NOMO-1 treated with dmso at 0.1 percent for 144 hours (cell line): ENCODE results near the gene CNOT3.
"Not testable (repeated sequence)": the region's sequence is repeated elsewhere in the genome, so short reads cannot be mapped to it uniquely, and the experiment has no call there.

Source experiments
- DNase-seq: peaks from one replicate; lab custom pipeline; 2025; ENCODE audit not compliant: unreplicated experiment; lab: John Stamatoyannopoulos, UW

Gene CNOT3

DNA sequence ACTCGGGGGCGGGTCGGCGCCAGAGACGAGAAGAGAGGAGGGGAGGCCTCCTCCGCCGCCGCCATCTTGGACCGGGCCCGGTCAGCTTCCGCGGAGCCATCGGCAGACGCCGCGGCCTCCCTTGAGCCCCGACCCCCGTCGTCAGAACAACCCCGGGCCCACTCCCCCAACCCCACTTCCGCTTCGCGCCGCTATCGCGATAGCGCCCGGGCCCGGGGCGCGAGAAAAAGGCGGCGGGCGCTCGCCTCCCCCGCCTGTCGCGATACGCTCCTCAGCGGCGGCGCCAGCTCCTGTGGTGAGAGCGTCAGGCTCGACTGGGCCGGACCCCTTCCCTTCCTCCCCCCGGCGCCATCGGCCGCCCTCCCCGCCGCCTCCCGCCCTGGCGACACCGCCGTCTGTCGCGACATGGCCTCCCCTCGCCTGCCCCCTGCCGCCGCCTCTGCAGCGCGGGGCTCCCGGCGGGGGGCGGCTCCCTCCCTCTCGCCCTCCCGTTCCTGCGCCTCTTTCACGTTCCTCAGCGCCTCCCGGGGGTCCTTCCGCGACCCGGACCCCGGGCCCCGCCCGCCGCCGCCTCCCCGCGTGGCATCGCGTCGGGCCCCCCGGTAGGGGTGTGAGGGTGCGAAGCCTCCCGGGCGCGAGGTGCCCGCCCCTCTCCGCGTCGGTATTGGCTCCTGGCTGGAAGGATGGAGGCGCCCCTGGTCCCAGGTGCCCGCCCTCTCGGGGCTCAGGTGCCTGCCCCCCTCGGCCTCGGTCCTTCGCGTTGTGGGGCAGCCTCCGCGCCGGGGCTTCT is at the start of gene CNOT3:
CNOT3 (plus strand) TSS at position 64 of the 790 bp plus-strand sequence. CDS start 5,217 bp downstream, outside the sequence.
- no peak for DNase-seq

DNA sequence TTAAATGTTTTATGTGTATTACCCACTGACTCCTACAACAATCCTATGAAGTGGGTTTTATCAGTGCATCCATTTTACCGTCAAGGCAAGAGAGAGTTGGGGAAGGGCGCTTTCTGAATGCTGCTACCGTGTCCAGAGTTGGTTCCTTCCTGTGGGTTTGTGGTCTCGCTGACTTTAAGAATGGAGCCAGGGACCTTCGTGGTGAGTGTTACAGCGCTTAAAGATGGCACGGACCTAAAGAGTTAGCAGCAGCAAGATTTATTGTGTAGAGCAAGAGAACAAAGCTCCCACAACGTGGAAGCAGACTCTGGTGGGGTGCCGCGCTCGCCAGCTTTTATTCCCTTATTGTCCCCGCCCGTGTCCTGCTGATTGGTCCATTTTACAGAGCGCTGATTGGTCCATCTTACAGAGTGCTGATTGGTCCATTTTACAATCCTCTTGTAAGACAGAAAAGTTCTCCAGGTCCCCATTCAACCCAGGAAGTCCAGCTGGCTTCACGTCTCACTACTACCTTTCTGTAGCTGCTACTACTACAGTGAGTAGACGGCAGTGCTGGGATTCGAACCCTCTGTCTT is 43.0 kb upstream of the CNOT3 start:
- no peak for DNase-seq

DNA sequence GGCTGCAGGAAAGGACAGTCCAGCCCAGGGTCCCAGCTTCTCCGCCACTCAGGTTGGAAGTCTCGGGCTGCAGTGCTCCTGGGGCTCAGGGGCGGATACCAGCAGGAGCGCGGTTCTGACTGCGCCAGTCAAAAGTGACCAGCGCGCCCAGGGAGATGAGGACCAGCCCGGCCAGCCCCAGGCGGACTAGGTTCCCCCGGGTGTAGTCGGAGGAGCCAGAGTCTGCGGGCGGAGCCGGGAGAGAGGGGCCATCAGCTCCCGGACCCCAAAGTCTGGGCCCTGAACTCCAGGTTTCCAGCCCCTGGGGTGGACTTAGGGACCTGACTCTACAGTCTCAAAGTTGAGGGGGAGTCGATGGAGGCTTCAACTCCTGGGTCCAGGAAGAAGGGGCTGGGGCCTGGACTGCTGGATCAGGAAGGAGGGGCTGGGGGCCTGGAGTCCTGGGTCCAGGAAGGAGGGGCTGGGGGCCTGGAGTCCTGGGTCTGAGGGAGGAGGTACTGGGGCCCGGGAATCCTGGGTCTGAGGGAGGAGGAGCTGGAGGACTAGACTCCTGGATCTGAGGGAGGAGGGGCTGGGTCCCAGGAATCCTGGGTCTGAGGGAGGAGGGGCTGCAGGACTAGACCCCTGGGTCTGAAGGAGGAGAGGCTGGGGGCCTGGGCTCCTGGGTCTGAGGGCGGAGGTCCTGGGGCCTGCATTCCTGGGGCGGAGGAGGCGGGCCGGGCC is 42.3 kb upstream of the CNOT3 start:
- DNase-seq = no peak

DNA sequence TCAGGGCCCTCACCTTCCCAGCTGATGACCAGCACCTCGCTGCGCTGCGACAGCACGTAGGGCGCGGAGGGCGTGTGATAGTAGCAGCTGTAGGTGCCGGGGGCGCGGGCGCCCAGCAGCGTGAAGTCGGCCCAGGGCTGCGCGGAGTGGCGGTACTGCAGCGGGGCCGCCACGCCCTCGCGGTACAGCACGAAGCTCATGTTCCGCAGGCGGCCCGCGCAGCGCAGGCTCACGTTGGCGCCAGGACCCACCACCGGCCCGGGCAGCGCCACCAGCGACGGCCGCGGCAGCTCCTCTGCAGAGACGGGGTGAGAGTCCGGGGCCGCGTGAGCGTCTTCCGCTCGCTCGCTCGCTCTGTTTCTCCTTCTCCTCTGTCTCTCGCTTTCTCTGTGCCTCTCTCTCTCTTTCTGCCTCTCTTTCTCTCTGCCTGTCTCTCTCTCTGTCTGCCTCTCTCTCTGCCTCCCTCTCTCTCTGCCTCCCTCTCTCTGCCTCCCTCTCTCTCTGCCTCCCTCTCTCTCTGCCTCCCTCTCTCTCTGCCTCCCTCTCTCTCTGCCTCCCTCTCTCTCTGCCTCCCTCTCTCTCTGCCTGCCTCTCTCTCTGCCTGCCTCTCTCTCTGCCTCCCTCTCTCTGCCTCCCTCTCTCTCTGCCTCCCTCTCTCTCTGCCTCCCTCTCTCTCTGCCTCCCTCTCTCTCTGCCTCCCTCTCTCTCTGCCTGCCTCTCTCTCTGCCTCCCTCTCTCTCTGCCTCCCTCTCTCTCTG is 41.5 kb upstream of the CNOT3 start:
- DNase-seq = peak; percentile 48

DNA sequence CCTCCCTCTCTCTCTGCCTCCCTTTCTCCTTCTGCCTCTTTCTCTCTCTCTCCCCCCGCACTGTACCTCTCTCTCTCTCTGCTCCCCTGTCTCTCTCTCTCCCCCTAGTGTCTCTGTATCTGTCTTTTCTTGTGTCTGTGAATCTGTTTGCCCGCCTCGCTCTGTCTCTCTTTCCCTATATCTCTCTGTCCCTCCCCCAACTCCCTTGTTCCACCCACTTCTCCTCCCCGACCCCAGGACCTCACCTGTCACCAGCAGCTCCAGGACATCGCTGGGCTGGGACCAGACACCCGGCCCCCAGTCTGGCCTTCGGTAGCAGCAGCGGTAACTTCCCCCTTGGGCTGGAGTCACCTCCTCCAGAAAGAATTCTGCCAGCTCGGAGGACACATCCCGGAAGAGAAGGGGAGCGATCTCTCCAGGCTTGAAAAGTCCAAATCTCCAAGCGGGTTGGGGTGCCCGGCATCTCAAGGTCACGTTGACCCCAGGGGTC is 40.9 kb upstream of the CNOT3 start:
- DNase-seq = peak; percentile 55

DNA sequence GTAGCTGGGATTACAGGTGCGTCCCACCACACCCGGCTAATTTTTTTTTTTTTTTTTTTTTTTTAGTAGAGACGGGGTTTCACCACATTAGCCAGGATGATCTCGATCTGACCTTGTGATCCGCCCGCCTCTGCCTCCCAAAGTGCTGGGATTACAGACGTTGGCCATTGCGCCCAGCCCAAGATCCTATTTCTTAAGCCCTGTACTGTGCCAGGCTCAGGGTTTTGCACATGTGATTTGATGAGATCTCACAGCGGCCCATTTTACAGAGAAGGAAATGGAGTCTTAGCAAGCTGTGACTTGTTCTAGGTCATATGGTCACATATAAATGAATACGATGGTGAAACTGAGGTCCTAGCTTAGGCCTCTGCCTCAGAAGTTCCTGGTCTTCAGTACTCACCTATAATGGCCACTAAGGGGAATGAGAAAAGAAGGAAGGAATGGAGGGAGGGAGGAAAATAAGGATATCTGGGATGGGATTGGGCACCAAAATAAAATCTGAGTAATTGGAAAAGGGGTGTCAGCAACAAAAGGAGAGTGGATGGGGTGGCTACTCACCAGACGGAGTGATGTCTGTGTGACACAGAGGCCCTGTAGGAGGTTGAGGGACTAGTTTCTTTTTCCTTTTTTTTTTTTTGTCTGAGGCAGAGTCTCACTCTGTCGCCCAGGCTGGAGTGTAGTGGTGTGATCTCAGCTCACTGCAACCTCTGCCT is 38.2 kb upstream of the CNOT3 start:
- no peak for DNase-seq

DNA sequence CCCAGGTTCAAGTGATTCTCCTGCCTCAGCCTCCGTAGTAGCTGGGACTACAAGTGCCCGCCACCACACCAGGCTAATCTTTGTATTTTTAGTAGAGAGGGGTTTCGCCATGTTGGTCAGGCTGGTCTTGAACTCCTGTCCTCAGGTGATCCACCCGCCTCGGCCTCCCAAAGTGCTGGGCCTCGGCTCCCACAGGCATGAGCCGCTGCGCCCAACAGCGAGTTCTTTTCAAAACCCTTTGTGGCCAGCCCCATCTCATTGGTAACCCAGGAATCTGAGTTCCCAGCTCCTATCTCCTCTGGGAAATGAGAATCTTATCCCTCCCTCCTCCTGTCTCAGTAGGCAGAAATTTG is 37.7 kb upstream of the CNOT3 start:
- not testable (repeated sequence) for DNase-seq

DNA sequence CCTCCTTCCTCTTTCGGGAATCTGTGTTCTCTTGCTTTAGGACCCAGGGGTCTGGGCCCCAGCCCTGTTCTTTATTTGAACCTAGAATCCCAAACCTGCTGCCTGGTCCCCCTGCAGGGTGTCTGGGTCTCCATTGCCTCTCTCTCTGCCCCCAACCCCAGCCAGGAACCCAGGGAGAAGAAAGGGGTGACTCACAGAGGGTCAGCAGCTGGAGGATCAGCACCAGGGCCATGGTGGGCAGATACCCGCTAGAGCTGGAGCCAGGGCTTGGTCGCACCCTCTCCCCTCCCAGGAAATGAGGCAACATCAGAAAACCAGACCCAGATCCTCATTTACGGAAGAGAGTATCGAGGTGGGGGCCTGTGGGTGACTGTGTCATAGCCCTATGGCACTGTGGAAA is 37.0 kb upstream of the CNOT3 start, which contains the start of gene OSCAR:
OSCAR (minus strand) TSS at position 243 of the 400 bp plus-strand sequence; CDS start at position 232, 11 bp downstream.
- no peak for DNase-seq

DNA sequence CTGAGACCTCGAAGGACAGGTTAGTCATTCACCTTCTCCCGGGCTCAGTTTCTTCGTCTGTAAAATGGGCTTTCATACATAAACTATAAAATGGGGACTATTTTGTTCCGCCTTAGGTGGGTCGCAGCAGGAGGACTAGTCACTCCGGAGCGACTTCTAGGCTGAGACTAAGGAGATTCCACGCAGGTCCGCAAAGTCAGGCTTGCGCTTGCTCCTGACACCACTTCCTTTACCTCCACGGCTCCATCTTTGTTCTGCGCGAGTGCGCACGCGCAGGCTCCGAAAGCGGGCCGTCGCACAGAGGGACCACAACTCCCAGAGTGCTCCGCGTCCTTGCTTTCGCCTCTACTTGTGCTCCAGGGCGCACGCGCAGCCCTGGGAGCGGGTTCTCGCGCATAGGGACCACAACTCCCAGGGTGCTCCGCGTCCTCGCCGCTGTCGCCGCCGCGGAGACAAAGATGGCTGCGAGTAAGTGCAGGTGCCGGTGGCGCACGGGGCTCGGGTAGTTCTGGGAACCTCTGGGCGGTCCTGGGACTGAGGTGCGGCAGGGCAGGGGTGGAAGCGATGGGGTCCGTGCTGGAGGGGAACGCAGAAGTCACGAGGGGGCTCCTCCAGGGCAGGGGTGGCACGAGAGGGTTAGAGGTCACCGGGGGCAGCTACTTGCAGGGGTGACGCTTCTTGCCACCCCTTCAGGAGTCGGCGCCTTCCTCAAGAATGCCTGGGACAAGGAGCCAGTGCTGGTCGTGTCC is 35.0 kb upstream of the CNOT3 start, which contains the start of gene NDUFA3:
NDUFA3 (plus strand) TSS at position 435 of the 749 bp plus-strand sequence; CDS start at position 459, 24 bp downstream.
- peak; percentile 95 for DNase-seq

DNA sequence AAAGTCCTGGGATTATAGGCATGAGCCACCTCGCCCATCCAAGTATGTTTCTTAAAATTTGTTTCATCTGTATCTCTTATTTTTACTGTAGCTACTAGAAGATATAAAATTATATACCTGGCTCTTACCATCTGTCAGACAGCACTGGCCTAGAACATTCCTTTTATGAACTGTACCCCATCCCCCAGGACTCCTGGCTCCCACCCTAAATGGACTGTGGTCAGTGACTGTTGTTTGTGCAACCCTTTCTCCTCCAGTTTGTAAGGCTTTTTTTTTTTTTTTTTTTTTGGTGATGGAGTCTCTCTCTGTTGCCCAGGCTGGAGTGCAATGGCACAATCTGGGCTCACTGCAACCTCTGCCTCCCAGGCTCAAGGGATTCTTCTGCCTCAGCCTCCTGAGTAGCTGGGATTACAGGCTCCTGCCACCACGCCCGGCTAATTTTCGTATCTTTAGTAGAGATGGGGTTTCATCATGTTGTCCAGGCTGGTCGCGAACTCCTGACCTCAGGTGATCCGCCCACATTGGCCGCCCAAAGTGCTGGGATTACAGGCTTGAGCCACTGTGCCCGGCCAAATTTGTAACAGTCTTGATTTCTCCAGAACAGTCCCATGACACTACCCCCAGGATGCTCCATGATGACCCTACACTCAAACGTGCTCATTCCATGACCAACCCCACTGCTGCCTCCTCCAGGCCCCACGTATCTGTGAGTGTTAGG is 32.4 kb upstream of the CNOT3 start:
- DNase-seq = no peak

DNA sequence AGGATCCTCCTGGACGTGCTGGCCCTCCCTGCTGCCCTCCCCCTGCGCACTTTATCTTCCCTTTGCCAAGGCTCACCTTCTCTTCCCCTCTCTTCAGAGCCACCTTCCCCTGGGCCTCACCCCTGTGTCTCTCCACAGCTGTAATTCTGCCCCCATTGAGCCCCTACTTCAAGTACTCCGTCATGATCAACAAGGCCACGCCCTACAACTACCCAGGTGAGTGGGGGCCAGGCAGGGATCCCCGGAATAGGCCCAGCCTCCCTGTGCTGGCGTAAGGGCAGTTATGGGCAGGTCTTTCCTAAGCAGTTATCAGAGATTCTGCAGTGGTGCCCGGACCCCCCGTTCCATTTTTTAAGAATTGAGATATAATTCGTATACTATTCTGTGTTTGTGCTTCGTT is 31.8 kb upstream of the CNOT3 start:
- DNase-seq = no peak

DNA sequence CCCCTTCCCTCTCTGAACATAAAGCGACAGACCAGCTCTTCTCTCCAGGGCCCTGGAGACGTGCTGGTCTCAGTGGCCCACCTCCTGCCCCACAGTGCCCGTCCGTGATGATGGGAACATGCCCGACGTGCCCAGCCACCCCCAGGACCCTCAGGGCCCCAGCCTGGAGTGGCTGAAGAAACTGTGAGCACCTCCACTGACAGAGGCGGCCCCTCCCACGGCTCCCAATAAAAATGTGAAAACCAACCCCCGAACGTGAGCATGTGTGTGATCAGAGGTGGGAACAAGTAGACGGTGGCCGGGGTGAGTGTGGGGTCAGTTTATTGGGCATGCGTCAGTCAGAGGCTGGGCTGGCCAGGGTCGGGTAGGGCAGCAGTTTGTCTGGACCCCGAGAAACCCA is 30.8 kb upstream of the CNOT3 start:
- no peak for DNase-seq

DNA sequence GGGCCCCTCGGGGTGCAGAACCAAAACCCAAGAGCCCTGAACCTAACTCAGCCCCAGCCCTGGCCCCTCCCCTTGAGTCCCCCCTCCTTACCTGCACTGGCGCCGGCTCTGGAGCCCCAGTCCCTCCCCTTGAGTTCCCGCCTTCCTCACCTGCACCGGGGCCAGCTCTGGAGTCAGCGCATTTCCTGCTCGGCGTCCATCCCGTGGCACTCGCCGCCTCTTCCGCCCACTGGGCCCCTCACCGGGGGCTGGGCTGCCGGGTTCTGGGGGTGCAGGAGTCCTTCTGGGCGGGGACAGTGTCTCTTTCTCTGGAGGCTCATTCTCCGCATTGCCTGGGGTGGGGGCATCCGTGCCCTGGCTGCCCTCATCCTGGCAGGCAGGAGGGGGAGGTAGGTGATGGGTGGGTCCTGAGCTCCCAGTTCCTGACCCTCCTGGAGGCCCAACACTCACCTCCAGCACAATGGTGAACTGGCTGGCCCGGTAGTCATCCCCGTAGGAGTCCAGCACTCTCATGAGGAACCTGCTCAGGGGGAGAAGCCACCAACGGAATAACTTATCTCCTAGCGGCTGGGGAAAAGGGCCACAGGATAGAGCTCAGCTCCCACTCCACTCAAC is 29.6 kb upstream of the CNOT3 start:
- DNase-seq = no peak

DNA sequence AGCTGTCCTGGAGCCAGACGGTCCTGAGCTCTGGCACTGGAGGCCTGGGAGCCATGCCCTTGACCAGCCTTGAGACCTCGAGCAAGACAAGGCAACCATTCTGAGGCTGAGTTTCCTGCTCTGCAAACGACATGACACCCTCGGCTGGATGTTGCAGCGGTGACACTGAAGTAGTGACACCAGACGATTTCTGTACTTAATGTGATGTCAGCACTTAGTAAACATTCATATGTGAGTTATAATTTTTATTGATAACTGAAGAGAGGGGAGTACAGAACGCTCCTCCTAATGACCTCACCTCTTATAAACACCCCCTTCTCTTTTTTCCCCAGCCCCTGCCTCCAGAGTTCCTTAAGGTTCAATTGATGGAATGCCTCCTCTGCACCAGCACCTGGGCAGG is 29.1 kb upstream of the CNOT3 start:
- no peak for DNase-seq

DNA sequence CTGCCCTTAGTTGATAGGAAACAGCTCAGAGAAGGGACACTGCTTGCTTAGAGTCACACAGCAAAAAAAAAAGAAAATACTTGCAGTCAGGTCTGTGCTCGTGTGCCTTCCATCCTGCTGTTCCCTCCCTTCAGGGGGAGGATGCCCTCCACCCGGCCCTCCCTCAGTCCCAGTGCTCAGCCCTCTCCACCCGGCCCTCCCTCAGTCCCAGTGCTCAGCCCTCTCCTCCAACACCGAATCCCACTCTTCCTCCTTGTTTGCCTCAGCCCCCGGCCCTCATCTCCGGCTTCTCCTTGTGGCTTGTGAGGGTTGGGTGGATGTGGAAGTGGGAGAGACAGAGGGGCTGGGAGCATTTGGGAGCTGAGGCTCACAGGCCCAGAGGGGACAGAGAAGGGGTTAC is 27.9 kb upstream of the CNOT3 start:
- no peak for DNase-seq

DNA sequence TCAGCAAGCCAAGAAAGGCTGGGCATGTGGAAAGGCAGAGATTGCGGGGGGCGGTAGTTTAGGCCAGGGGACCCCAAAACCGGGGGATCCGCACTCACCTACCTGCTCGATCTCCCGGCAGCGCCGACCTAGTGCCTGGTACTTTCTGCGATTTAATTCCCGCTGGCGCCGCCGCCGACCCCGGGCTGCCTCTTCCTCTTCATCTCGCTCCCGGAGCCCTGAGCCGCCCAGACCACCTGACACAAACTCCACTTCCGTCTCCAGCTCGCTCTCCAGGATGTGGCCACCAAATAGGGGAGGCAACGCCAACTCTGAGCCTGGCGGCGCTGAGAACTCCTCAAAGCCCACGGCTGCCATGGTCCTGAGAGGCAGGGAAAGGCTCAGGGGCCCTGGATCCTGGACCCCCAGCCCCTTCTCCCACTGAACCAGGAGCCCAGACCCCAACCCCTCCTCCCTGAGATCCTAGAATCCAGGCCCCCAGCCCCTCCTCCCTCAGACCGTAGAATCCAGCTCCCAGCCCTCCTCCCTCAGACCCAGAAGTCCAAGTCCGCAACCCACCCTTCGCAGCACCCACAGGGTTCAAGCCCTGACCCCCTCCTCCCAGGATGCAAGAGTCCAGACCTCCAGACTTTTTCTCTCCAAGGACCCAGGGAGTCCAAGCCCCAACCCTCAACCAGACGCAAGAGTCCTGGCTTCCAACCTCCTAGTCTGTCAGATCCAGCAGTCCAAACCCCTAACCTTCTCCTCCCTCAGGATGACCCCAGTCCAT is 23.0 kb upstream of the CNOT3 start:
- peak; percentile 64 for DNase-seq

DNA sequence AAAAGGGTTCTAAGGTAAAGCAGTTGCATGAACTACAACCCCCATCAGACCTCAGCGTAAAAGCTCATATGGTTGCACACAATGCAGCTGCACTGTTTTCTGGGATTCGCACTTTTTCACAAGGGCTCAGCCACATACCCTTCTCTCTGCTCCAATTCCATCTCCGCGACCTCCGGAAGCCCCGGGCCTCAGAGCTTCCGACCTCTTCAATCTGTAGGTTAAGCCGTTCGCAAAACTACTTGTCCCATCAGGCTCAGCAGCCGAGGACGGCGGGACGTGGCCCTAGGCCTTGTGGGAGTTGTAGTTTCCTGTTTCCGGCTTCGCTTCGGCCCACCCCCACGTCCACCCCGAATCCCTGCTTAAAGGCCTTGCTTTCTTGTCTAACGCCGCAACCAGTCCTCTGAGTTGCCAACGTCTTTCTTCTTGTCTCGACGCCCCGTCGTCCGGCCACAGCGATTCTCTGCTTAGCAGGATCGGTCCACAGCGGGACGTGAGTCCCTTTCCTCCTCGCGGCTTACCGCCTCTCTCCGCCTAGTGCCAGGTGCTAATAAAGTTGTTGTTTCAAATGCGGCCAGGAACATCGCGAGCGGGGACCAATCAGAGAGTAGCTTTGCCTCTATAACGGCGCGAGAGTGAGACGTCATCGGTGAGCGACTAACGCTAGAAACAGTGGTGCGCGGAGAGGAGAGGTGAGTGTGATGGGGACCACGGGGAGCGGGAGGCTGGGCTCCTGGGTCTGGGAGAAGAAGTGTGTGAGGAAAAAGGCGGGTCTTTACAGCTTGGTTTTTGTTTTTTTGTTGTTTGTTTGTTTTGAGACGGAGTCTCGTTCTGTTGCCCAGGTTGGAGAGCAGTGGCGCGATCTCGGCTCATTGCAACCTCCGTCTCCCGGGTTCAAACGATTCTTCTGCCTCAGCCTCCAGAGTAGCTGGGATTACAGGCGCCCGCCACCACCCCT is 22.2 kb upstream of the CNOT3 start, which contains the start of the genes PRPF31 and TFPT:
PRPF31 (plus strand) TSS at position 646 of the 955 bp plus-strand sequence. CDS start 2,525 bp downstream, outside the sequence.
TFPT (minus strand) TSS at position 549 of the 955 bp plus-strand sequence; CDS start at position 161, 388 bp downstream.
- peak; percentile 95 for DNase-seq
